Activated CD8-positive, alpha-beta memory T cell treated with anti-CD3 and anti-CD28 coated beads for 48 hours (primary cell): ENCODE measurements around the gene DIP2A.
A peak's percentile ranks its signal among the peaks of the same experiment; 100 is the strongest.
"Not testable (repeated sequence)": the region's sequence is repeated elsewhere in the genome, so short reads cannot be mapped to it uniquely, and the experiment has no call there.

ENCODE experiments used
- DNase-seq, 3 experiments: peaks; one replicate each; pipeline ENCODE4 v3.0.0-alpha.2; 2020; ENCODE audit warnings: low read depth in 2 of 3, low spot score in 2 of 3

The DIP2A gene

DNA sequence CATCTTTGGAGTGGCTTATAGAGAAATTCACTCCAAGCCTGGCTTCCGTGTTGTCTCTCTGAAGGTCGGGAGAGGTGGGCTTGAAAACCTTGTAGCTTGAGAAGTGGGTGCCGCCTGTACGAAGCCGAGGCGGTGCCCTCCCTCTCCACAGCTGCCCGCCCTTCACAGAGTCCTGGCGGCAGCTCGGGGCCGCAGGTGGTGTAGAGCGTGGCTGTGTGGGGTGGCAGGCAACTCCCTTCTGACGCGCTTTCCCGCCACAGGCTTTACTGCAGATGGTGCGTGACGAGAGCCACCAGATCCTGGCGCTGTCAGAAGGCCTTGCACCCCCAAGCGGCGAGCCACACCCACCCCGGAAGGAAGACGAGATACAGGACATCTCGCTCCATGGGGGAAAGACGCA is 33.1 kb upstream of the DIP2A start:
- peak in 2 of 3 experiments; percentile 43 to 47 for DNase-seq

DNA sequence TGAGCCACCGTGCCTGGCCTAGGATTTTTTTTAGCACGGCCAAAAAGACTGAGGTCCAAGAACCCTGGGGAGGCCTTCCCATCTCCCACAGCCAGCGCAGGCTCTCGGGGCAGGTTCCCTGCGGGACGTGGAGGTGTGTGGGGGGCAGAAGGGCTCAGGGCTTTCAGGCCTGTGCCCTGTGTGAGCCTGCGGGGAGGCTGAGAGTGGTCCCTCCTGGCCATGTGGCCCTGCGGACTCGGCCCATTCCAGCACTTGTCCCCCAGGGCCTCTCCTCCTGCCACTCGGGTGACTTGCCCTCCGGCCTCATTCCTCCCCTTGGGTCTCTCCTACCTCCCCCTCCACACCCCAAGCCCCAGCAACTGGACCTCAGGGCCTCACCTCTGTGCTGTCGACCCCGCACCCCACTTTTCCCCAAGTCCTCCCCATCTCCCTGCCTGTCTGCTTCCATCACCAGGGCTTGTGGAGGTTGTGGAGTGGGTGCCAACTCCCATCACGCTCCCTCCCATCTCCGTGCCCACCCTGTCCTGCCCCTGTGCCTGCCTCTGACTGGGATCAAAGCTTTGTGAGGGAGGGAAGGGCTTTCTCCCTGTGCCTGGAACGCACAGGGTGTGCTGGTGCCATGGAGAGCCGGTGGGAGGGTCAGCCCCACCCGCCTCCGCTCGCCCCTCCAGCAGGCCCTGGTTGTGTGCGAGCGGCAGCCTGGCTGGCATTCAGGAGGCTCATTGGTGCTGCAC is 32.2 kb upstream of the DIP2A start:
- no peak for DNase-seq

- no peak for DNase-seq
Measured at GRCh38 chr21:46427516-46427915, 31.2 kb upstream of the DIP2A start.

GRCh38 chr21:46428286-46428685 is 30.4 kb upstream of the DIP2A start:
- DNase-seq, result no peak

GRCh38 chr21:46428987-46429710 is 29.5 kb upstream of the DIP2A start:
- DNase-seq, result no peak

GRCh38 chr21:46429754-46430681 is 28.7 kb upstream of the DIP2A start:
- no peak for DNase-seq

DNA sequence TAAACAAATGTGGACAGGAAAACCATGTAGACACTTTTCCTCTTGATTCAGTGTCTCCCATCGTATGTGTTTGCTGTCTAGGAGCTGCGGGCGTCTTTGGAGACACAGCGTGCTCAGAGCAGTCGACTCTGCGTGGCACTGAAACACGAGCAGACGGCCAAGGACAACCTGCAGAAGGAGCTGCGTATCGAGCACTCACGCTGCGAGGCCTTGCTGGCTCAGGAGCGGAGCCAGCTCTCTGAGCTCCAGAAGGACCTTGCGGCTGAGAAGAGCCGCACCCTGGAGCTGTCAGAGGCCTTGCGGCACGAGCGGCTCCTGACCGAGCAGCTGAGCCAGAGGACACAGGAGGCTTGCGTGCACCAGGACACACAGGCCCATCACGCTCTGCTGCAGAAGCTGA is 27.2 kb upstream of the DIP2A start:
- DNase-seq, result no peak

GRCh38 chr21:46431884-46432488 is 26.7 kb upstream of the DIP2A start:
- no peak for DNase-seq

DNA sequence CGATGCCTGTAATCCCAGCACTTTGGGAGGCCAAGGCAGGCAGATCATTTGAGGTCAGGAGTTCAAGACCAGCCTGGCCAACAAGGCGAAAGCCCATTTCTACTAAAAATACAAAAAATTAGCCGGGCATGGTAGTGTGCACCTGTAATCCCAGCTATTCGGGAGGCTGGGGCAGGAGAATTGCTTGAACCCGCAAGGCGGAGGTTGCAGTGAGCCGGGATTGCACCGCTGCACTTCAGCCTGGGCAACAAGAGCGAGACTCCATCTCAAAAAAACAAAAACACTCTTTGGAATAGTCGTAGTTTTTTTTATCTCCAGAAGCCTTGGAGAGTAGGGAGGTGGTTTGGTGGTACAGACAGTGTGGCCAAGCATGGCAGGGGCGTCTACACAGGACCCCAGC is 25.6 kb upstream of the DIP2A start:
- DNase-seq, result not testable (repeated sequence)

GRCh38 chr21:46434322-46434958 is 24.3 kb upstream of the DIP2A start:
- no peak for DNase-seq

GRCh38 chr21:46435786-46436227 is 22.9 kb upstream of the DIP2A start:
- no peak for DNase-seq

DNA sequence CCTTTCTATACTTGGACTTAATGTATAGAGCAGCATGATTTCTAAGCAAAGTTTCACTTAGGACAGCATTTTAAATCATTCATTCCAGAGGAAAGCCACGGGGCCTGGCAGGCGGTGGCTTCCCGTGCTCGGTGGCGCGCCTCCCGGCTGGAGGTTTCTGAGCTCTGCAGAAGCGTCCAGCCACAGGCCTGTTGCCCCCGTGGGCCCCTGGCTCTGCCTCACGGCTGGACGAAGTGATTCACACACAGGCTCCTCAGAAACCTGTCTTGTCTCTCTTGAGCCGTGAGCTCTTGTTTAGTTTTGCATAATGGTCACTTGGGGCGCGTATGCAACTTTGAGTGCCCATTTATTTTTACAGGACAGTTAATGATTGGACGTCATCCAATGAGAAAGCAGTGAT is 22.1 kb upstream of the DIP2A start:
- no peak for DNase-seq

GRCh38 chr21:46437096-46437498 is 21.6 kb upstream of the DIP2A start:
- no peak for DNase-seq

DNA sequence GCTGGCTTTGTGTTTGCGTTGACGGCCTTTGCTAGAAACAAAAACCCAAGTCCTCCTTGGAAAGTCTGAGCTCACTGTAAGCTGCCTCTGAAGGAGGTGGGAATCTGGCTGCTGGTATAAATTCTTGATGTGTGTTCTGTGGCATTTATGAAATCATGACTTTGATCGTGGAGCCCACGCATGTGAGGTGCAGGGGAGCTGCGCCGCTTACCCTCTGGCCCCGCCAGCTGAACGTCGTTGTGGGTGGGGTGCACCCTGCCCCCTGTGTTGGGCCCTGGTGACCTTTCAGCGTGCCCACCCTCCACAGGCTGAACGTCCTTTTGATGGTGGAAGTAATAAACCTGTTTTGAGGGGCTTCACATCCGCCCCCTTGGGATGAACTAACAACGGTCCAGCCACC is 21.2 kb upstream of the DIP2A start:
- DNase-seq, result no peak

DNA sequence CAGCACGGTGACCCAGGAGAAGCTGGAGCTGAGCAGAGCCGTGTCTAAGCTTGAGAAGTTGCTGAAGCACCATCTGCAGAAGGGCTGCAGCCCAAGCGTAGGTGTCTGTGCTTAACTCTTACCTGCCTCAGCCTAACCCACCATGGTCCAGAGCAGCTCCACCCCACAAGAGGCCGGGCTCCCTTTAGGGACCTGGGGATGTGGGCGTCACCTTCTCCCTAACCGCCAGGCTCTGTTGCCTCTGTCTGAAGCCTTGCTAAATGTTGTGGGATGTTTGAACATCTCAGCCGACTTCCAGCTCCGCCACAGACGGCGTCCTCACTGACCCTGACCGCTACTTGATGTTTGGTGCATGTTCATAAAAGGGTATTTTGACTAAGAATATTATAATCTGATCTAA is 20.4 kb upstream of the DIP2A start:
- no peak for DNase-seq

- DNase-seq, result no peak
Measured at GRCh38 chr21:46439906-46440305, 18.8 kb upstream of the DIP2A start.

- no peak for DNase-seq
Measured at GRCh38 chr21:46441331-46441730, 17.4 kb upstream of the DIP2A start.

DNA sequence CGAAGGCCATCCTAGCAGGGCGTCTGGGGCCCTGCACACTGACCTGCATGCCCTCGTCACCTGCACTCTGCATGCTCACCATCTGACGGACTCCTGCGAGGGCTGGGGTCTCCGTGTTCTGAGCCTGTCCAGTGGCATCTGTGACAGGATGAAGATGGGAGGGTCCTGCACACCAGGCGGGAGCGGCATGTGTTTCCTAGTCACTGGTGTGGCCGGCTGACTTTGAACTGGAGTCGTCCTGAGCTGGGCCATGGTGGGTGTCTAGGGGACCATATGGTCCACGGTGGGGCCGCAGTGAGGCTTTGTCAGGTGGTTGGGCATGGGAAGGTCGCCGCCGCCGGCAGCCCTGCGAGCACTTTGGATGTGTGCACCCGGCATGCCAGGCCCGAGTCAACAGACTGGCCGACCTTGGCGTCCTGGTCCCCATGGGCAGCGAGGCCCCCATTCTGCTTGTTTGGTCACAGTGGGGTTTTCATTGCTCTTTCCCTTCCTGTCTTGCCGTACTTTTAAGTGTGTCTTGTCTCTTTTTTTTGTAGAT is 16.7 kb upstream of the DIP2A start:
- DNase-seq, result no peak

DNA sequence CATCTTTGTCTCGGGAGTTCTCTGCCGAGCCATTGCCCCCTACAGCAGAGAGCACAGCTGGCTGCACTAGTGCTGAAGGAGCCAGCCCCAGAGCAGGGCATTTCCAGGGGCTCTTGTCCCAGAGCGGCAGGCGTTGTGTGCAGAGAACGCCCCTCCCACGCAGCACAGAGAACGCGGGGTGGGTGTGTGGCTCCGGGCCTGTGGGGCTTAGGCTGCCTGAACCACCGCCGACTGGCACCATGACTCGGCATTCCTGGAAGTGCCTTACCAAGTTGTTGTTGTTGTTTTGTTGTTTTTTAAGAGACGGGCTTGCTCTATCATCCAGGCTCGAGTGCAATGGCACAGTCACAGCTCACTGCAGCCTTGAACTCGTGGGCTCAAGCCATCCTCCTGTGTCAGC is 15.8 kb upstream of the DIP2A start:
- no peak for DNase-seq

DNA sequence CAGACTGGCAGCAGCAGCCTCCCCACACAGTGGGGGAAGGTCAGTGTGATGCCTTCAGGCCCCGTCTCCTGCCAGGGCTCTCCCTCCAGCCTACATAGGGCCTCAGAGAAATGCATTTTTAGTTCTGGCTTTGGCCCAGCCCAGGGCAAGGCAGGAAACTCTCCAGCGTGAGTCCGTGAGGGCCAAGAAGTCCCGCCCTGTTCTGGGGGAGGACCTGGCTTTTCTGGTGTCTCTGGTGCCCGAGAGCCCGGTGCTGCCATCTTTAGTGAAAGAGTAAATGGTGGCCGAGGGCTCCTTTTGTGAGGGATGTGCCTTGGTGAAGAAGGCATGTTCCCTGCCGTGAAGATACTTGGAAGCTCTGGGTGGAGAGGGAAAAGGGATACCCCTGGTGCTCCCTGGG is 14.8 kb upstream of the DIP2A start:
- no peak for DNase-seq
